NAMALWA (cell line): Measurements from ENCODE around the gene ST3GAL5.
"Not testable (repeated sequence)": the region's sequence is repeated elsewhere in the genome, so short reads cannot be mapped to it uniquely, and the experiment has no call there.

Experiments
- DNase-seq: peaks from one replicate; pipeline ENCODE4 v3.0.0-alpha.2; 2015; ENCODE audit warnings: low spot score

ST3GAL5 gene

DNA sequence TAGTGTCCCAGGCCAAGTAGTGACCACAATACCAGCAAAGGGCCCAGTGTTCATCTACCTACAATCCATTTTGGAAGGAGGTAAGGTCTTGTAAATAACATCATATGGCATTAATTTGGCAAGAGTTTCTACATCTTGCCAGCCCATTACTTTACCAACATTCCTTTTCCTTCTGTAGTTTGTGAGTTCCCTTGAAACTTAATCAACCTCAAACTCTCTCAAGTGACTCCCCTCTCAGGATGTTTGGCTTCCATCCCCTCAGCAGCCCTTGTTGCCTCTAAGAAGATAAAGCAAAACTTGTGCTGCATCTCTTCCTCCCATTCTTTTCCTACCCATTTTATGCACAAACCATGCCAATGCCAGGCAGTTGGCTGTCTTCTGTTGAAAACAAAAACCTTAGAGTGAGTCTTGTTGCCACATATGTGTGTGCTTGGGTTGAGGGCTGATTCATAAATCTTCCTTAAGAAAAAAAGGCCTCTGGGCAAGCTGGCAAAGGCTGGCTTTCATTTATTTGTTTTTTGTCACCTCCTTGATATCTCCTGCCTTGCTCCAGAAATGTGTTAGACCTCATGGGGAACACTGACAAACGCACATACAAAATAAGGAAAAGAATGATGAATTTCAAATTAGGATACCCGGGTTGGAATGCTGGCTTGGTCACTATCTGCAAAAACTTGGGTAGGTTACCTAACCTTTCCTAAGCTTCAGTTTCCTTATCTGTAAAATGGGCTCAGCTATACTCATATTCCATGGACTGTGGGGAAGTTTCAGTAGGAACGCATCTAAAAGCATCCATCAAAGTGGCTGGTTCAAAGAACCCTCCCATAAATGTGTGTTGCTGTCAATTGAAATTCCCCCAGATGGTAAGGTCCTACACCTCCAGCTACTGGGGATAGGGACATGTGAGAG lies 29.4 kb upstream of the ST3GAL5 start:
- DNase-seq: no peak

DNA sequence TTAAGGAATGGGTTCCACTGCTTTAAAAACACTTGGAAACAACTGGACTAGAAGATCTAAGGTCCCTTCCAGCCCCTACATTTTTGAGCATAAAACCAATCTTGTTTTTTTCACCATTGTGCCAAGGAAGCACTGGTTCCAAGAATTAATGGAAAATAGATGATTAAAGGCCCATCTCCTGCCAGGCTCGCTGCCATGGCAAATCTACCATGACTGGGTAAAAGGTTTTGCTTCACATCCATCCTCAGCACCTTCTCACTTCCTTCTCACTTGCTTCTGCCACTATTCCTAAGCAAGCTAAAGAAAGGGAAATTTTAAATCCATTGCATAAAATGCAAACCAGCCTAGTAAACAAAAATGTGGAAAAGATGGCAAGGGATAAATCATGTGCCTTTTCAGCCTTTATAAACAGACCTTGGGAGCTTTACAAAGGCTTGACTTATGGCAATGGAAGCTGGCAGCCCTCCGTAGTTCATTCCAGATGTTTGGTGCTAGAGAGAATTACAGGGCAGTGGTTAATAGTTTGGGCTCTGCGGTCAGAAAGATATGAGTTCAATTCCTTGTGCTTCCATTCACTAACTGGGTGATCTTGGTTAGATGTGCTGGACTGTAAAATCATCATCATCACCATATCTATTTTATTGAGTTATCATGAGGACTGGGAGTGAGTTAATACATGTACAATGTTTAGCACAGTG lies 27.0 kb upstream of the ST3GAL5 start:
- DNase-seq: no peak

DNA sequence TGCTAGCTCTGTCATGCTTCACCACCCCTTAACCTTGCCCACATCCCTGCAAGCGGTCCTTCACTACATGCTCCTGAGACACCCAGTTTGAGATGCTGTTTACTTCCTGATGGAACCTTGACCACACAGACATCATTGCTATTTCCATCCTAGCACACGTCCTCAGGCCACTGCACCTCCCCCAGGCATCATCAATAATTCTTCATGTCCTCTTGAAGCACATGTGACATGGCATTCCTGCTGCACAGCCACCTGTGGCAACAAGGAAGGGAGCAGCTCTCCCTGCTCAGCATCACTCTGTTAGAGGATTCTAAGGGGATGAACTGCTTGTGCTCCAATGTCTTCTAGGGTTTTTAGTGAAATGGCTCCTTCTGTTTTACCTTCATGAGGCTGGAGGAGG lies 26.1 kb upstream of the ST3GAL5 start:
- no peak for DNase-seq

DNA sequence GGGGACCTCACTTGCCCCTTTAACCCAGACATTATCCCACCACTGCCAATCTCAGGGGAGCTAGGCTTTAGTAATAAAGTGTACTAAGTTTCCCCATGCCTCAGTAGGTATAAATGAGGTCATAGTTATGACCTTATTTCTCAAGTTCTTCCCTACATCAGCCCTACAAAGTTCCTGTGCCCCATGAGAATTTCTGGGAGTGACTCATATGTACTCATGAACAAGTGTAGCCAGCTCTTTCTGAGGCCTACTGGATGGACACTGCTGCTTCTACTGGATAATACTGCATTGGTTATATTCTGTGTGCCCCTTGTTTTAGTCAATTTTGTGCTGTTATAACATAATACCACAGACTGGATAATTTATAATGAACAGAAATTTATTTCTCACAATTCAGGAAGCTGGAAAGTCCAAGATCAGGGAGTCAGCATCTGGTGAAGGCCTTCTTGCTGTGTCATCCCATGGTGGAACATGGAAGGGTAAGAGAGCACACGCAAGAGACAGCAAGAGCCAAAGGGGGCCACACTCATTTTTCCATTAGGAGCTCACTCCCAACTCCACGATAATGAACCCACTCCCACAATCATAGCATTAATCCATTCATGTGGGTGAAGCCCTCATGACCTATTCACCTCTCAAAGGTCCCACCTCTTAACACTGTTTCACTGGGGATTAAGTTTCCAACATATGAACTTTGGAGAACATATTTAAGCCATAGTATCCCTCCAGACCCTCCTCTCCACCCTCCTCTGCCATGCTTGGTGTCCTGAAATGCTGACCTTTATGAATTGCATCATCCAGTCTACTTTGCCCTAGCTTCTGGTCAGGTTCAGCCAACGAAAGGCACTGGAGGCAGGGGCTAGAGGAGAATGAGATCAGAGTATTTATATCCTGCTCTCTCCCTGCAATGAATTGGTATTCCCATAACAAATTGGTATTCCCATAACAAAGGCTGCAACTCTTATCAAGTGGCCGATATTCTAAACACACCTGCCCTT lies 25.4 kb upstream of the ST3GAL5 start:
- no peak for DNase-seq

DNA sequence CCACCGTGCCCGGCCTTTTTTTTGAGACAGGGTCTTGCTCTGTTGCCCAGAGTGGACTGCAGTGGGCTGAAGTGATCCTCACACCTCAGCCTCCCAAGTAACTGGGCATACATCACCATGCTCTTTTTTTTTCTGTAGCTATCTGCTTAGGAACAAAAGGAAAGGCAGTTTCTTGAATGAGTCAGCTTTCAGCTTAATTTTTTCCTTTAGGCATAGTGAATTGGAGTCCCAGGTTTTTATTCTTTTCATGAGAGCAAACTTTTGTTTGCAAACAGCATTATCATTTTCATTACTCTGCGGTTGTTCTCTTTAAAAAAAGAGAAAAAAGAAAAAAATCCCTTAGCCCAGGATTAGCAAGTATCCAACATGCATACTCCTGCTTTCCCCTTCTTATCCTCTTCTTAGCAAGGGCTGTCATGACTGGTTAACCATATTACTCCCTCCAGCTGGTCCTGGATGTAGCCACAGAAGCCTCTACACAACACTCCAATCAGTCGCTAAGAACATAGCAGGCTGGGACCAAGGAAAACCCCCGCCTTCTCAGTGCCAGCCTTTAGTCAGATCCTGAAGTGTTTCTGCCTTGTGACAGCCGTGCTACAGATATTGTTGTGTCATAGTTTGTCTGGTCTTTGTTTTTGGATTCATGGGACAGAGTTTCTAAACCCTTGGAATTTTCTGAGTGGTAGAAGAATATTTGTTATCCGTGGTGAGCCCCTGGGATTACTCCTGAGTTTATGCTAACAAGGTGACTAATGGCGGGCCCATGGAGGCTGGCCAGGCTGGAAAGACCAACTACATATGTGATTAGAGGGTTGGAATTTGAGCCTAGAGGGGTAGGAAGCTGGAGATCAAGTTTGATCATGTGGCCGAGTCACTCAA lies 23.3 kb upstream of the ST3GAL5 start:
- no peak for DNase-seq

DNA sequence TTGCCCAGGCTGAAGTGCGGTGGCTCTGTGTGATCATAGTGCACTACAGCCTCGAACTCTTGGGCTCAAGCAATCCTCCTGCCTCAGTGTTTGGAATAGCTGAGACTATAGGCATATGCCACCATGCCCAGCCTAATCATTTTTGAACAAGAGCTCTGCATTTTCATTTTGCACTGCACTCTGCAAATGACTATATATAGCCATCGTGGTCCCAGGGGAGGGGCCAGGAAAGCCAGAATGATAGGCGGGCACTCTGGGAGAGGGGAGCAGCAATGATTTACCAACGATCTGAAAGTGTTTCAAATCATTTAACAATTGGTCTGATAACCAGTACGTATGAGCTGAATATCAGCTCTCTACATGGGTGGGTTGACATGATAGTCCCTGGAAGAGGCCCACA lies 22.3 kb upstream of the ST3GAL5 start:
- DNase-seq: no peak

DNA sequence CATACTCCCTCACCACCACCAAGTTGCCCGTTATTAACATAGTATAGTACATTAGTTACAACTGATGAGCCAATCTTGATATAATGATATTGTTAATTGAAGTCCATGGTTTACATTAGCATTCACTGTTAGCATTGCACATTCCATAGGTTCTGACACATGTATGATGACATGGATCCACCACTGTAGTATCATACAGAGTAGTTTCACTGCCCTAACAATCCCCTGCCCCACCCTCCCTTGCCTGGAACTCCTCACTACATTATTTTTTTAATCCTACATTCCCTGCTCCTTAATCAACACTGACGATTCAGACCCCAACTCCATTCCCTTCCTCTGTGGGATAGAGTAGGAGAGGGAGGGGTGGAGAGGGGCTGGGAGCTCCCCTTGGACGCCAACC lies 20.2 kb upstream of the ST3GAL5 start:
- DNase-seq: no peak

DNA sequence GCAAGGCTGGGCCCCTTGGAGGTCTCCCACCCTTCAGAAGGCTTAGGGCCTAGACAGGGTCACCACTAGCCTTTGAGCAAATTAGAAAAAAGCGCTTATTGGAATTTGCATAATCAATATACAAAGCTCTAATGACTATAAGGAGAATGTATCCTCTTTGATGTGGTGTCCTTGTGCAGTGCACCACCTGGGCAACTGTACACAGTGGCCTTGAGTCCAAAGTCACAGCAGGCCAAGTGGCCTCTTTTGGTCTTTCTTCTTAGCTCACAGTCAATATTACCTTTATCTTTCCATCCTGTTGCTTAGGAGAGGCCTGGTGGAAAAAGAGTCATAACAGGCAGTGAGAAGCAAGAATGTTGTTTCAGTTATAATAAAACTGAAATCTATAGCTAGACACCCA lies 19.7 kb upstream of the ST3GAL5 start:
- DNase-seq: no peak

DNA sequence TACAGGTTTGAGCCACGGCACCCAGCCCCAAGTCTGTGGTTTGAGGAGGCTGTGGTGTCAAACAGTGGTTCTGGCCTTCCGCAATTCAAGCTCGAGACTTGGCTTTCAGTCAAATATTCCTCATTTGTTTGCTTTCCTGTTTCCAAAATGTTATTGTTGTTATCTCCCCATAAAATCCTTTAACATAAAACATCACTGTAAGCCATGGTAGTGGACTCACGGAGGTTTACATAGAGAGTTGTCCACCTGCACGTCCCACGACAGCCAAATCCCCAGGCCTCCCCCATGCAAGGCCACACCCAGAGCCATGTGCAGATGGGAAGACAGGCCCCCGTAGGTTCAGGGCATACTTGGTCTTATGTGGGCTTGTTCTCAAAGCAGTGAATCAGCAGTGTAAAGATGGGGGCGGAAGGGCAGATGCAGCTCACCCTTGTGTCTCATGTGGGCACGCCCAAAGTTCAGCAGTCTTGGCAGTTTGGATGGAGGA lies 18.9 kb upstream of the ST3GAL5 start:
- DNase-seq: no peak

DNA sequence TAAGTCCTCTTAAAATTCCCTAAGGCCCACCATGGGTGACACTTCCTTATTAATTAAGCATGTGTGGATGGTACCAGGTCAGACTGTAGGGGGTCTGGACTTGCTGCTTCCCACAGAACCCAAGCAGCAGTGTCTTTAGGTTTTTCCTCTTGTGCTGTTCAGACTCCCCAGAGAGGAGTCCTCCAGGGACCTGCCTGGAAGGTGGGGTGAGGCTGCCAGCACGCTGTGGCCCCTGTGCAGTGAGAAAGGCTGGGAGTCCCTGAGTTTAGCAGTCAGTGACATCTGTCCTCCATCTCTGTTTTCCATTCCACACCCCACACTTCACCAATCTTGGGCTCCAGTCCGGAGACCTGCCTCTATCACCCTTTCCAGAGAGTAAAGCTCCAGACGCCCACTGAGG lies 18.0 kb upstream of the ST3GAL5 start:
- no peak for DNase-seq

DNA sequence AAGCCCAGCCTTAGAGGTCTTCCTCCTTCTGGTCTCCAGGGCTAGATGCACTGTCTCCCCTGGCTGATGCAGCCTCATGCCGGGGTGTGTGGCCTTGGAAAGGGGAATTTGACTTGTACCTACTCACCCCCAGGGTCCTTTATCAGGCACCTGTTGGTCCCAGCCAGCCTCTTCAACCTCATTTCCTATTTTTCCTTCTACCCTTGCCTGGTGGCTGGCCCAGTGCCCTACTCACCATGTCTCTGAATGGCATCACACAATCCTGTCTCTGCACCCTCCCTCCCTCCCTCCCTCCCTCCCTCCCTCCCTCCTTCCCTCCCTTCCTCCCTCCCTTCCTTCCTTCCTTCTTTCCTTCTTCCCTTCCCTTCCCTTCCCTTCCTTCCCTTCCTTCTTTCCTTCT lies 17.1 kb upstream of the ST3GAL5 start:
- DNase-seq: no peak

DNA sequence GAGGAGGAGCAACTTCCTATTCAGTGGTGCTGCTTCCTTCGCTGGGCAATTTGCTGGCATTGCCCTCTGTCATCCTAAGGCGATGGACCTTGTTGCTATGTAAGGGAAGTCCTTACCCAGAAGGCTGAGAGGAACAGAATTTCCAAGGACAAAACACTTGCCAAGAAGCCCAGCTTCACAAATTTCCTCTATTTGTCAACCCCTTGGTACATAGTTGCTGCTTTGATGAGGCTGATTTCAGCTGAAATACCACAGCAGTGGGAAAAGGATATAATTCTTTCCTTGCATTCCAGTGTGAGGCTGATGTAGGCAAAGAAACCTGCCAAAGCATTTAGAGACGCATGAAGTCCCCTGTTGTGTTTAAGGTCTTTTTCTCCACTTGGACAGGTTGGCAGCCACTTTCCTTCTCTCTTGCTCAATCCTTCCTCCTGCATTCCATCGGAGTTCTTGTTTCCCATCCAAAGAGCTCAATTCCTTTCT lies 16.4 kb upstream of the ST3GAL5 start:
- DNase-seq: no peak

GRCh38 chr2:85903849-85904248 lies 15.1 kb upstream of the ST3GAL5 start:
- DNase-seq: no peak

GRCh38 chr2:85902496-85902895 lies 13.7 kb upstream of the ST3GAL5 start:
- no peak for DNase-seq

DNA sequence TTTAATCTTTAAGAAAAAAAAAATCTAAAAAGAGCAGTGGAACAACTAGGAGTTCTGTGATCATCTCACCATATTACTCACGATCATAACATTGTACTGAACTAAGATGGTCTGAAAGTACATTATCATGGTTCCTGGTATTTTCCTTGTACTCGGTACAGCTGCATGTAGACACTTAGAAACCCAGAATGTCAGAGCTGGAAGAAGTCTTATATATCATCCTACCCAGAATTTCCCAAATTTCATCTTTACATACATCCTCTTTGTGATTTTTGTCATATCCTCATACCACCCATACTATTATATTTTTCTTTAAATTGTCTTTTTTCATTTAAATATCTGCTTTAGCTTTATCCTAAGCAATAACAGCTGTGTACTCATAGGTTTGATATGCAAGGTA lies 12.4 kb upstream of the ST3GAL5 start:
- DNase-seq: no peak

- no peak for DNase-seq
These were observed 11.6 kb upstream of the ST3GAL5 start for GRCh38 chr2:85900366-85900765.

GRCh38 chr2:85899849-85900248 lies 11.1 kb upstream of the ST3GAL5 start:
- DNase-seq: no peak

GRCh38 chr2:85899284-85899683 lies 10.5 kb upstream of the ST3GAL5 start:
- no peak for DNase-seq

GRCh38 chr2:85898881-85899280 lies 10.1 kb upstream of the ST3GAL5 start:
- DNase-seq: no peak

GRCh38 chr2:85894554-85895278 lies 5.9 kb upstream of the ST3GAL5 start:
- DNase-seq: not testable (repeated sequence)
